NOMO-1 treated with DMSO at 0.1 percent for 48 hours (cell line): Measurements from ENCODE around the gene MTCL3.
A peak's percentile ranks its signal among the peaks of the same experiment; 100 is the strongest.

ENCODE experiments used
- DNase-seq: peaks from one replicate; lab custom pipeline; 2025; ENCODE audit not compliant: unreplicated experiment; lab: John Stamatoyannopoulos, UW

Gene MTCL3

DNA sequence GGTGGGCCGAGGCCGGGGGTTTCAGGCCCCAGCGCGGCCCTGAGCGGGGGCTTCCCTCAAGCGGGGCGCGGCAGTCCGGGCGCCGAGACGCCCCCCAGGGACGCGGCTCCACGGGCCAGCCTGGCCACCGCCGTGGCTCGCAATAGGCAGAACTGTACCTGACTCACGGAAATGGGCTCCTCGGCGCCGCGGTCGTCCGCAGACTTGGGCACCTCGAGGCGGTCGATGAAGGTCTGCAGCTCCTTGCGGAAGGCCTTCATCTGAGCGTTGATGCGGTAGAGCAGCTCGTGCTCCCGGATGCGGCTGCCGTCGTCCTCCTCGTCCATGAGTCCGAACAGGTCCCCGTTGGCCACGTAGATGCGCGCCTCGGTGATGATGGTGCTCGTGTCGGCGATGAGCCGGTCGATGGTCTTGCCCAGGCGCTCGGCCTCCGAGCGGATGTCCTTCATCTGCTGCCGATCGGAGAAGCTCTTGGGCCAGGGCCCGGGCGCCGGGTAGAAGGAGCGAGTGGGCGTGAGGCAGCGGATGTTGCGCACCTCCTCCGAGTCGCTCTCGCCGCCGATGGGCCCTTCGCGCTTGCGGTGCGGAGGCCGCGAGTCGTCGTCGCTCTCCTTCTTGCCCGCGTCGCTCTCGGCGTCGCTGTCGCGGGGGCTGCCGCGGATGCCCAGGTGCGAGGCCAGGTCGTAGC lies 43.9 kb downstream of the MTCL3 start:
- DNase-seq = no peak

DNA sequence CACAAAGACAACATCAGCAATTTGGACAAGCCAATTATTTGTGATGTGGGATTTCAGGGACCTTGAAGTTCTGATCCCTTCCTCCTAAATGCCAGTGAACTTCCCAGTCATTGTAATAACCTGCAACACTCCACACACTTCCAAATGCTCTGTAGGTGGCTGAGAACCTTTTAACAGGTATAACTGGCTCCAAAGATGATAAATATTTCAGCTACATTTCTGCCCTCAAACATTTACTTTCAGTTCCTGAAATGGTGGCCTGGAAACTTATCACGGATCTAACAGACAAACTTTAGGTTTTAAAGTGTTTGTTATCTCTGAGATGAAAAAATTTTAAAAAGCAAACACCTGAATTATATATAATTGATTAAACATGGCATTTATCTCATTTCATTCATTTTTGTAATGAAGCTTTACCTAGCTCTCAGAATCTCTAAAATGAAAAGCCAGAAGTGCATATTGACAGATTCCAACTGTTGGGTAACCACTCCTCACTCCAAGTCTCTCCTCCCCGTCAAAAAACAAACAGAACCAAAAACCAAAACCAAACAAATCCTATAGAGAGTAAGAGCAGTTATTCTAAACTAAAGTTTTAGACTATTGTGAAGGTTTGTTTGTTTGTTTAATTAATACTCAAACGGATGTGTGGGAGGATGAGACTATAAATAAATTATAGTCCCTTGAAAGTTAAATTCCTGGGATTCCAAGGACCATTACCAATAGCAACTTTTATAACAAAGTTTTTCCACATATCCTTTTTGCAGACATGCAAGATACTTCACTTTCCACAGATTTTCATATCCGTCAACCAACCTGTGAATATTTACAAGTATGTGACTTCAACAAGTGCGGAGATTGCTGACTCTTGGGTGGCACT lies 47.5 kb downstream of the MTCL3 start:
- peak; percentile 34 for DNase-seq

DNA sequence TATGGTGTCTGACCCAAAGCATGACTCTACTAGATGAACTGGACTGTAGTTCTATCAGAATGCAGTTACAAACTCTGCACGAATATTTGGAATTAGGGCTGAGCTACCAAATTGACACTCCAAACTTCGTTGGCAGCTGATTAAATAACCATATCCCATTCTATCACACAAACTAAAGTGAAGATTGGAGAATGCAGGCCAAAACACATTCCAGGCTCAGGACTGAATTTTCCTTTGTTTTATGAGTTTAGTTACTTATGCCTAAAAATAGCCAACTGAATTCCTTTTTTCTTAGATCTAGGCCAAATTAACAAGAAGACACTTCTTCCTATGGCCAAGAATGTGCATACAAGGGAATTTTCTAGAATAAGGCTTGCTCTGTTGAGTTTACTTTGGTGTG lies 50.2 kb downstream of the MTCL3 start:
- no peak for DNase-seq

GRCh38 chr6:127466416-127466815 lies 52.7 kb downstream of the MTCL3 start:
- DNase-seq = no peak

GRCh38 chr6:127464881-127465459 lies 54.2 kb downstream of the MTCL3 start:
- DNase-seq = peak; percentile 56

DNA sequence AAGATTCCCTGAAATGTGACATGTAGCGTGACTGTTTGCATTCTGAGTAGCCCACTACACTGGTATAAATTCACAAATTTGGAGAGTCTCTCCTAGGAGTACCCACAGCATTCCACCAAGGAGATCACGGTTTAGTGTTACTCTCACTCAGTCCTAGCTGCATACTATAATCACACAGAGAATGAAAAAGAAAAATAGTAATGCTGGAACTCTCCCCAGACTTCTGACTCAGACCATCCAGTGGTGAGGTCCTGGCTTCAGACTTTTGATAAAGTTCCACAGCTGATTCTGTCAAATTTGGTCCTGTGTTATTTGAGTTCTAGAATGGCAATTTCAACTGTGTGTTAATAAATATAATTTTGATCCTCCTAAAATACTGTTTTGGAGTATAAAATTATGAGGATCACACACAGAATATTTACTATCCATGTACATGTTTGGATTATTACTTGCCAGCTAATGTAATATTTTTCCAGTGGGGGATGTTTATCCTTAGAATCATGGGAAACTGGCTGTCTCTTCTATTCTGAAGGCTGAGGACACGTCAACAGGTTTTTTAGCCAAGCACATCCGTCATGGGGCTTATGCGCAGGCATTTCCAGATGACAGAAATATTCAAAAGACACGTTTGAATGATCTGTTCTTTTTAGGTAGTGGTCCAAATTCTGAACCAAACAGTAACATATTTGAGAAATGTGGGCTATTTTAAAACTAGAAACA lies 54.8 kb downstream of the MTCL3 start:
- no peak for DNase-seq

GRCh38 chr6:127463056-127463455 lies 56.1 kb downstream of the MTCL3 start:
- no peak for DNase-seq

GRCh38 chr6:127462376-127462775 lies 56.8 kb downstream of the MTCL3 start:
- no peak for DNase-seq

DNA sequence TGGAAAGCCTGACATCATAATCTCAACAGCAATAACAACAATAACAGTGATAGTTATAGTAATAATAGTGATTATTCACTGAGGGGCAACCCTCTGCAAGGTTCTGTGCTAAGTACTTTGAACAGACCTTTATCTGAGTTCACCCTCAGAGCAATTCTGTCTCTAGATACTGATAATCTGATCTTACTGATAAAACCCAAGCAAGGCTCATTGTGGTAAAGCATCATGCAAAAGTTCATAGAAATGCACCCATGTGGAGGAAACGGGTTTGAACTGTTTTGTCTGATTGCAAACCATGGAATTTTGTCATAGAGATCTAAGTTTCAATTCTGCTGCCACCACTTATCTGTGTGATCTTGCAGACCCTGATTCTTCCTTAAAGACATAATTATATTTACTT lies 58.7 kb downstream of the MTCL3 start:
- no peak for DNase-seq

DNA sequence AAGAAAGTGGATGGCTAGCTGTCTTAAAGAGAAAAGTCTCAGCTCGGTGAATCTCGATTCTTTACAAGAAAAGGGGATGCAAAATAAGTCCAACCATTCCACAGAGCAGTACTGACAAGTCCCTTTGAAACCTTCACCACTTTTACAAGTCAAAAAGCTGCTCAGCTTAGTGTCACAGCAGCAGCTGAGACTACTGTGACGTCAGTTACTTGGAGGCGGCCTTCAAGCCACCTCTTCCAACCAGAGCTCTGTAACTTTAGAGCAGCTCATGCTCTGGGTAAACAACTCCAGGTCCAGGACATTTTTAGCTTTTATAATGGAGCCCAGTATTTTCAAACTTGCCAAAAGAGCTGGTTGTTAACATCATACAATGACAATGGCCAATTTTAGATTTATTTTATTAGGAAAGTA lies 59.9 kb downstream of the MTCL3 start, which contains the start of gene KIAA0408:
Gene KIAA0408 (minus strand): TSS at position 159 of the 411 bp plus-strand sequence. CDS start 5,408 bp downstream, outside the sequence.
- DNase-seq = no peak

GRCh38 chr6:127458817-127459216 lies 60.3 kb downstream of the MTCL3 start:
- no peak for DNase-seq

DNA sequence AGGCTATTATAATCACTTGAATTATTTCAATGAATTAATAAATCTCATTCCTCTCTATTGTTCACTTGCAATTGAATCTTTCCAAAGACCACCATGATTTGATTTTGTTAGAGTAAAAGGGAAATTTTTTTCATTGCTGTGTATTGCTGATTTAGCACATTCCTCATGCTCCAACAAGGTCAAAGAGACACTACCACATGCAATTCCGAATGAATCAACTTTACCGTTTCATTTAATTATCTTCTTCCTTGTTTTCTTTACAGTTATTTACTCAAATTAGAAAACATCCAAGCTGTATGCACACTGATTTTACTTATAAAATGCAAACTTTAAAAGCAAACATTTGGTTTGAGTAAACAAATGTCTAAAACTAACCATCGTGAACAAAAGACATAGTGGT lies 60.9 kb downstream of the MTCL3 start:
- DNase-seq = no peak

DNA sequence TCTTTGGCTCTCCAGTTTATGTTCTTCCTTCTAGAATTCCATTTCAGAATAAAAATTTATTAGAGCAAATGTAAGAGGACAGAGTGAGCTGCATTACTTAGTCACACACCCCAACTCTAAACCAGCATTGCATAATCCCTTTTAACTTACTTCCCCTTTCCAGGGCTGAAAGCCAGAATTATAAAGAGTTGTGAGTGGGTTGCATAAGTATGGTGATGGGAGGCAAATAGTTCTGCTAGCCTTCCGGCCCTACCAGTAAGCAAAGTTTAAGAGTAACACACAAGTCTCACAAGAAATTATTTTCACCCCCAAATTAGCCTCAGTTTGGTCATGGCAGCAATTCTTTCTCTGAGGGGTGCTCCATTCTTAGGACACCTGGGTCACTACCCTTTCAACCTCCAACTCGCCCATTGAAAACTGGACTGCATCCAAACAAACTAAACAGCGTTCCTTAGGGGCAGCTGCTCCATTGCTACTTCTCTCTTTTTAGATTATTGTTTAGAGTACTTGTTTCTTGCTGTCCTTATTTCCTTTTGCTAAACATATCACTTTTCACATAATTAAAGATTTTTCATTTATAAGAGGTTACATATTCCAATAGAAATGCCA lies 61.6 kb downstream of the MTCL3 start:
- peak; percentile 97 for DNase-seq

GRCh38 chr6:127456465-127456864 lies 62.7 kb downstream of the MTCL3 start:
- no peak for DNase-seq

DNA sequence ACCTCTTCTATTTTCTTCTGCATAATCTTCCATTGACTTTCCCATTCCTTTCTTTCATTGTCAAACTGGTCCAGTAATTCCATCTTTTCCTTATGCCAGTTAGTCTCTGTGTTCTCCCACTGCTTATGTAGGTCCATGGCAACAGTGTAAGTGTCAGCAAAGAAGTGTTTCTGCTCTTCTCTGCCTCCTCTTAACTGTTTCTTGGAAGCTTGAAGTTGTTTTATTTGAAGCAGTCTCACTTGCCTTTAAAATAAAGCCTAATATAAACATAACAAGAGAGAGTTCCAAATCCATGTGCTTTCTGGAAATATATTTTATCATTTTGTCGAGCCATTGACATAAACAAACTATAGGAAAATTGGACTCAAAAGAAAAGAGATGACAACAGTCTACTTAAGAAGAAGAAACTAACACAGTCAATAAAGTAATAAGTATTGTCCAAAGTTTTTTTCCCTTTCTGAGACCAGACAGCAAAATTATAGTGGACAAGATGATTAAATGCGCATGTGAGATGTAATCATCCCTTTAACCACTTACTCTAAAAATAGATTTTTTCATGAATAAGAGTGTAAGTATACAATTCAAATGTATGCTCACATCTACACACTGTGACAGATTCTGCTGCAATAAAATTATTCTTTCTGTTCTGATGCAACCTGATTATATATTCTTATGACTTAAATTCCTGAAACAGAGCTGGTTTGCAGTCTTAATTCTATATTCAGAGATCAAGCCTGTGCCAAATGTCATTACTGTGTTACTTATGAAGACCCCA lies 65.1 kb downstream of the MTCL3 start:
- DNase-seq = no peak

DNA sequence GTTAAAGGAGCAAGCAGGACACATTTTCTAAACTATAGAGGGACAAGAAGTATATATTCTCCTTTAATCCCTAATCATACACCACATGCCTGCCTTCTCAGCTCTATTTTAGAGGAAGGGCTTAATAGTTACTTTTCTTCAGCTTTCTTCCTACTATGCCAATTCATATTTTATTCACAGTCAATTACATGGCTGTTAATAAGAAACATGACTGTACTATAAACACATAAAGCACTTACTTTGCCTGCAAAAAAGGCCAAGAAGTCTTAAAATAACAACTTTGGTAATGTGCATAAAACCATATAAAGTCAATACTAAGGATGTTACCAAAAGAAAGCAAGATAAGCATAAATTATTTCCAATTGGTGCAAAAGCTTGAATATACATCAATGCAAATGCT lies 66.3 kb downstream of the MTCL3 start:
- DNase-seq = no peak

DNA sequence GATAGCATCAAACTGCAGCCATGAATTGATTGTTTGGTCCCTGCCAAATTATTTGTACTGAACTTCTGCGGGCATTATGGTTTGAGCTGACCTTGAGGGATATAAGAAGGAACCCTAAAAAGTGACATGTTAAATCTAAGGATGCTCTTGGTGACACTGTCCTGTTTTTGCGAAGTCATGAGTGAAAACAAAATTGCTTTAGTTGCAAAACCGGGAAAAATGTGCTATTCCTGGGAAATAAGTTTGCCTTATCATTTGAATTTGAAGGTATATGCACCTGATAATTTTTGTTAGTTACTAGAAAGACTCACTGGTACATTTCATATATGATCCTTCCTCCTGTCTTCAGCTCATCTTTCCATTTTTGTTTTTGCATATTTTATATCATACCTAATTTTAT lies 67.7 kb downstream of the MTCL3 start:
- no peak for DNase-seq

- DNase-seq = no peak
Measured at GRCh38 chr6:127447780-127448179, 71.4 kb downstream of the MTCL3 start.

GRCh38 chr6:127446356-127446755 lies 72.8 kb downstream of the MTCL3 start:
- no peak for DNase-seq

- no peak for DNase-seq
Measured at GRCh38 chr6:127441881-127442280, 77.3 kb downstream of the MTCL3 start.
